ENCODE data around the gene UMAD1.

UMAD1 gene

GRCh38 chr7:7640221-7641128, at the start of gene UMAD1:
TSS of gene UMAD1 (plus strand) at chr7:7640752. CDS start at chr7:7673372, 32,620 bp downstream.
- ATAC-seq: peak; percentile 96
- TF ChIP-seq CREB5 (CRISPR knock-in tag; IDR thresholded peaks at IDR 0.05; ENCODE audit: low read depth) (no peak), TCF4 (CRISPR knock-in tag; IDR thresholded peaks at IDR 0.05; ENCODE audit: borderline replicate concordance) (no peak; the same call in 1 of the 2 replicates), ZNF8 (CRISPR knock-in tag; IDR thresholded peaks at IDR 0.05) (0 out of 2 replicates have a peak, but pooled peaks have one; percentile 22), GLIS3 (CRISPR knock-in tag; IDR thresholded peaks at IDR 0.05) (no peak)

- peak; percentile 80 for ATAC-seq
Measured at GRCh38 chr7:7595451-7595850, 45.1 kb upstream of the UMAD1 start.

GRCh38 chr7:7596176-7596575, 44.4 kb upstream of the UMAD1 start:
- TF ChIP-seq OSR1 (CRISPR knock-in tag; IDR thresholded peaks at IDR 0.05) (no peak), ISL1 (CRISPR knock-in tag; IDR thresholded peaks at IDR 0.05) (no peak), CSRNP3 (CRISPR knock-in tag; IDR thresholded peaks at IDR 0.05) (no peak), ZNF70 (CRISPR knock-in tag; IDR thresholded peaks at IDR 0.05) (no peak), BACH2 (CRISPR knock-in tag; IDR thresholded peaks at IDR 0.05; ENCODE audit: borderline replicate concordance) (no peak), ZFP3 (CRISPR knock-in tag; IDR thresholded peaks at IDR 0.05) (no peak), PATZ1 (CRISPR knock-in tag; IDR thresholded peaks at IDR 0.05; ENCODE audit: borderline replicate concordance) (no peak), ZC3H10 (CRISPR knock-in tag; IDR thresholded peaks at IDR 0.05) (no peak)

More at GRCh38 chr7:7595451-7595850, 45.1 kb upstream of the UMAD1 start:
- TF ChIP-seq OSR1 (CRISPR knock-in tag; IDR thresholded peaks at IDR 0.05): no peak

GRCh38 chr7:7607010-7607409, 33.5 kb upstream of the UMAD1 start:
- no peak for ATAC-seq
- no peak for TF ChIP-seq ESRRG (CRISPR knock-in tag; IDR thresholded peaks at IDR 0.05)
- no peak for TF ChIP-seq PPARA (CRISPR knock-in tag; IDR thresholded peaks at IDR 0.05; ENCODE audit: borderline replicate concordance)
- no peak for TF ChIP-seq PATZ1 (CRISPR knock-in tag; IDR thresholded peaks at IDR 0.05; ENCODE audit: borderline replicate concordance)
- TF ChIP-seq SNAI2 (CRISPR knock-in tag; IDR thresholded peaks at IDR 0.05): no peak
- no peak for TF ChIP-seq TSHZ2 (CRISPR knock-in tag; IDR thresholded peaks at IDR 0.05)
- TF ChIP-seq ARNTL (CRISPR knock-in tag; IDR thresholded peaks at IDR 0.05; ENCODE audit: borderline replicate concordance, low read depth): no peak
- no peak for TF ChIP-seq ISL1 (CRISPR knock-in tag; IDR thresholded peaks at IDR 0.05)
- TF ChIP-seq ZFP30 (CRISPR knock-in tag; IDR thresholded peaks at IDR 0.05): no peak
- TF ChIP-seq CREB5 (CRISPR knock-in tag; IDR thresholded peaks at IDR 0.05; ENCODE audit: low read depth): no peak
- TF ChIP-seq ZNF8 (CRISPR knock-in tag; IDR thresholded peaks at IDR 0.05): no peak
- TF ChIP-seq ZC3H10 (CRISPR knock-in tag; IDR thresholded peaks at IDR 0.05): no peak
- no peak for TF ChIP-seq RARB (CRISPR knock-in tag; IDR thresholded peaks at IDR 0.05)
- TF ChIP-seq ZNF70 (CRISPR knock-in tag; IDR thresholded peaks at IDR 0.05): no peak
- TF ChIP-seq POU6F1 (CRISPR knock-in tag; IDR thresholded peaks at IDR 0.05; ENCODE audit: borderline replicate concordance, low read depth): no peak
- TF ChIP-seq CSRNP3 (CRISPR knock-in tag; IDR thresholded peaks at IDR 0.05): no peak
- TF ChIP-seq TCF4 (CRISPR knock-in tag; IDR thresholded peaks at IDR 0.05; ENCODE audit: borderline replicate concordance): no peak

More at GRCh38 chr7:7596176-7596575, 44.4 kb upstream of the UMAD1 start:
- ATAC-seq: no peak

Measured in SK-N-SH treated with all-trans-retinoic acid at 6 μM for 48 hours (cell line).